Hematopoietic multipotent progenitor cell treated with erythropoietin and hydrocortisone succinate and interleukin-3 and kit ligand, for 6 days (in vitro differentiated cells): ENCODE data around the gene TUBGCP3.

Source experiments
- DNase-seq: peaks from one replicate; pipeline ENCODE4 v3.0.0-alpha.2; 2015

Gene TUBGCP3

GRCh38 chr13:112615391-112615790, 27.4 kb upstream of the TUBGCP3 start:
- DNase-seq, result no peak

DNA sequence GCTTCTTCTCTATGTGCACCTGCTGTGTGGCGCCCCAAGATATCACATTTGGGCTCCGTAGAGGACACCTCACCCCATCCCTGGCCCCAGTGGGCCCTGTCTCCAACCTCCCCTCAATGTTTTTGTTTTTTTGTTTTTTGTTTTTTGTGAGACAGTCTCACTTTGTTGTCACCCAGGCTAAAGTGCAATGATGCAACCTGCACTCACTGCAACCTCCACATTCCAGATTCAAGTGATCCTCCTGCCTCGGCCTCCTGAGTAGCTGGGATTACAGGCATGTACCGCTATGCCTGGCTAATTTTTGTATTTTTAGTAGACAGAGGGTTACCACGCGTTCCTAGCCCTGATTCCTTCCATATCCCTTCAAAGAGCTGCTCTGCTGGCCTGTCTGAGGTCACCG, 26.9 kb upstream of the TUBGCP3 start:
- DNase-seq, result no peak

DNA sequence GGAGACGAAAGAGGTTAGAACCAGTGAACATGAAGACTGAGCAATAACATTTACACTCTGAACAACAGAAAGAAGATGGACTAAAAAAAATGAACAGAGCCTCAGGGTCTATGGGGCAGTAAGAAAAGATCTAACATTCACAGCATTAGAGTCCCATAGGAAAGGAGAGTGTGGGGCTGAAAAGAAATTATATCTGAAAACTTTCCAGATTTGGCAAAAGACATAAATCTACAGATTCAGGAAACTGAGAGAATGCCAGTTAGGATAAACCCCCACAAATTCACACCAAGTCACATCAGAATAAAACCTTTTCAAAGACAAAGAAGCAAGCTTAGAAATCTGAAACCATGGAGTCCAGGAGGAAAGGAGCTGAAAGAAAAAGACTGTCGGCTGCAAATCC, 20.3 kb upstream of the TUBGCP3 start:
- DNase-seq, result no peak

- DNase-seq, result peak; percentile 93
Measured at GRCh38 chr13:112606109-112607001, 18.4 kb upstream of the TUBGCP3 start.

DNA sequence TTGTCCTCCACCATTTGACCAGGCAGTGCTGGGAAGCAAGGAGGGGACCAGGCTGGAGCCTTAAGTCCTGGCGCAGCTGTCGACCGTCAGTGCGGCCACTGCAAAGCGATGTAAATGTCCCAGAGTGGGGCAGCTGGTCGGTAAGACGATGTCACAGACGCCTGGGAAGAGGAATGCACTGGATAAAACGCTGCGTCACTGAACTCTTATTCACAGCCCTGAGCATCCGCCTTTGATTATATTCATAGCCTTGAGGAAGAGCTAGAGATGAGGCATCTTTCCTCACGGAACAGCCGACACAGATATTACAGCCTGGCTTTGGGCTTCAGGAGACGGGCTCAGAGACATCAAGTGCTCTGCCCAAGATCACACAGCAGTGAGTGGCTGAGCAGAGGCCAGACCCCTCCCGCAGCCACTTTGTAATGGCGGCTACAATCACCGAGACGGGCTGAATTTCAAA, 17.6 kb upstream of the TUBGCP3 start:
- no peak for DNase-seq

DNA sequence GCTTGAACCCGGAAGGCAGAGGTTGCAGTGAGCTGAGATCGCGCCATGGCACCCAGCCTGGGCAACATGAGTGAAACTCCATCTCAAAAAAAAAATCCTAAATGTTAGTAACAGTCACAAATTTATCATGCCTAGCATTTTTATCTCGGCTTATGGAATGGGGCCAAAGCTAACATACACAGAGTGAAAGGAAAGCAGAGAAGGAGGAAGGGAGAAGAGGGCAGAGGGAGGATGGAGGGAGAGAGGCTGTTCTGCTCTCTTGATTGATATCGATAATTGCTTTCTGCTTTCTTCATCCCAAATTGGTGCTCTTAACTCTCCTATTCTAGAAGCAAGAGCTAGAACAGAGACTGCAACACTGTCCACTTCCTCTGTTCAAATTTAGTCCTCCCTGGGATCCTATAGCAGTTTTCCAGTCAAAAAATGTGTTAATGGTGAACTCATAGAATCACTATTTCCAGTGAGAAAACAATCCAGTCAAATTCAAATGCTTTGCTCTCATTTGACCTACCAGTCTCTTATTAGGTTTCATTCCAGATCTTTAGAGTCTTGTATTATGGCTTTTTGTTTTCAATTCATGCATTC, 15.8 kb upstream of the TUBGCP3 start:
- no peak for DNase-seq

- DNase-seq, result no peak
Measured at GRCh38 chr13:112602189-112602588, 14.2 kb upstream of the TUBGCP3 start.

- no peak for DNase-seq
Measured at GRCh38 chr13:112601371-112601770, 13.4 kb upstream of the TUBGCP3 start.

DNA sequence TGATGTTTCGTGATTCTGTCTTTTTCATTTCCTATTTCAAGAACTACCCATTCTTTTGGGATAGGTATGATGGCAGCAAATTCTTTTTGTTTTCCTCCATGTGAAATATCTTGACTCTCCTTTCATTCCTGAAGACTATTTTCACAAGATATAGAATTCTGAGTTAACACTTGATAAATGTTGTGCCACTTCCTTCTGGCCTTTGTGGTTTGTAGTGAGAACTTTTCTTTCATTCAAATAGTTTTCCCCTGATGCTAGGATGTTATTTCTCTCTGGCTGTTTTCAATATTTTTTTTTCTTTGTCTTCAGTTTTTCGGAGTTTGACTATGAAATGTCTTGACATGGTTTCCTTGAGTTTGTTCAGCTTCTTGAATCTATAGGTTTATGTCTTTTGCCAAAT, 8.3 kb upstream of the TUBGCP3 start:
- DNase-seq, result no peak

DNA sequence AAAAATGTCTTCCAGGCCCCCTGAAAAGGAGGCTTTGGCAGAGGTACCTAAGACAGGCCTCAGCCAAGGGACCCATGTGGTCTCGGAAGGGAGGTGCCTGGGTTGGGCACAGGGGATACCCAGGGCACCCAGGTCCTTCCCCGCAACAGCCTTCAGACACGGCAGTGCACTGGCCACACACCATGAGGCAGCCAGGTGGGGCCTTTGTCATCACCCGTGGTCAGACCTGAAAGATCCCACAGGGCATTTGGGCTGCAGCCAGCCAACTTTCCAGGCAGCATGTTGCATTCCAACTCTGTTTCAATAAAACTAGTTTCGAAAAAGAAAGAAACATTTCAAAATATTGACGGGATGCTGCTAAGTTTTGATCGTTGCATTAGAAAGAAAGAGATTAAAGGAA, 4.7 kb upstream of the TUBGCP3 start:
- DNase-seq, result no peak

GRCh38 chr13:112592181-112592580, 4.2 kb upstream of the TUBGCP3 start:
- DNase-seq, result no peak

GRCh38 chr13:112588490-112589297, 741 bp upstream of the TUBGCP3 start:
- DNase-seq, result peak; percentile 44

DNA sequence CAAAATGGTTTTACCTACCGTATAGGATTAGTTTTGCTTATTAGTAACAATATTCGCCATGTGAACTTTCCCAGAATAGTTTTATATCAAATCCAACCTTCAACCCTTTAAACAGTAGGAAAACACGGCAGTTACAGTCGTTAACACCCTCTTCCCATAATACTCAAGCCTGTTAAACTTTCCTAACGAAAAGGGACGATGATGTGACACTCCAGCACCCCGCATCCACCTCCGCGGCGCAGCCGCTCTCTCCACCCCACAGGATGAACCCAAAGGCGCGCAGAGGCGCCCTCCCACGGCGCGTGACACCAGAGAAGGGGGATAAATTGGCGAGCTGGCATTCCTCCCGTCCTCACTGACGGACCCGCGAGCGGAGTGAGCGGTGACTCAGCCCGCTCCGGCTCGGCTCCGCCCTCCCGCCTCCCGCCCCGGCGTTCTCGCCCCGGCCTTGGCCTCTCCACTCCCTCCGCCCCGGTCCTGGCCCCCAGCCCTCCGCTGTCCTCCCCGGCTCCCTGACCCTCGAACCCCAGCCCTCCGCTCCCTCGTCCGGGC, 665 bp downstream of the TUBGCP3 start:
- peak; percentile 92 for DNase-seq

DNA sequence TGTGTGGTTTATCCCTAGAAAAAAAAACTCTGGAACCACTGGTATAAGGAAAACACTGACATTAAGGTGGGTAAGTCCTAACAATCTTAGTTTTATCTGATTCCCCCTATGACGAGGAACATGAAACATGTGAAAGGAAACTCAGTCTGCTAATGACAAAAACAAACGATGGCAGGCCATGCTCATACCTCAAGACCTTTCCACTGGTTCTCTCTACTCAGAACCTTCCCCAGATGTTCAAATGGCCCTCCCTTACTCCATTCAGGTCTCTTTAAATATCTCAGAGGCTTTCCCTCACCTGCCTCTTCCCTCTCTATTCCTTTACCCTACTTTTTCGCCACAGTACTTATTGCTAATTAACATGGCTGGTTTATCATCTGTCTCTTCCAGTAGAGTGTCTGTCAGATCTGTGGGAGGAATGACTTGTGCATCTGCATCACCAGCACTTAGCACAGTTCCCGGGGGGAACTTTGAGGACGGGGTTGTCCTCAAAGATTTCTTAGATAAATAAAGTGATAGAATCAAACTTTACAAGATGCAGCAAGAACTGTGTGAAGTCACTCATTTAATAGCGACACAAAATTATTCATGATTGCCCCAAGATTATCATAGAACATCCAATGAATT, 1.5 kb downstream of the TUBGCP3 start:
- DNase-seq, result no peak

DNA sequence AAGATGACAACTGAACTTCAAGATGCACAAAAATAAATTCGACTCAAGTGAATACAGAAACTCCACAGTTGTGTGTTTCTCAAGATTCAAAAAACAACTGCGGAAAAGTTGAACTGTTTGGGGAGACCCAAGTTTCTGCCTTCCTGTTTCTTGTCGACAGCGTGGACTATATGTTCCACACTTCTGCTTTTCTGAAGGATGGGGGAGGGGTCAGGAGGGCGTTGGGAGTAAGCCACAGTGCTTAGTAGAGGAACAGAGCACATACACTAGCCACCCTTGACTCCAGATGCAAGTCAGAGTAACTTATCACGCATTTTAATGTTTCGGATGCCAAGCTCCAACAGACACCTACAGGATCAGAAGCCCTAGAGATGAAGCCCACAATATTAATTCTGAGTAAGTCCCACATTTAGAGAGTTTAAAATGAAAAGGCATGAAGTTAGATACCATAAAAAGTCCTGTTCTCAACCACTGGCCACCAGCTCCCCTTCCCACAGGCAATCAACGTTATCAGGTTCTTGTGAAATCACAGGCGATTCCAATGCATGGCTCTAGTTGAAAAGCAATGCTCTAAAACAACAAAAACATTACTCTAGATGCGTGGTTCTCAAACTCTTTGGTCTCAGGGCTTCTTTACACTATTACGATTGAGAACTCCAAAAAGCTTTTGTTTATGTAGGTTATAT, 4.2 kb downstream of the TUBGCP3 start:
- peak; percentile 86 for DNase-seq

GRCh38 chr13:112582263-112582662, 5.7 kb downstream of the TUBGCP3 start:
- peak; percentile 39 for DNase-seq

DNA sequence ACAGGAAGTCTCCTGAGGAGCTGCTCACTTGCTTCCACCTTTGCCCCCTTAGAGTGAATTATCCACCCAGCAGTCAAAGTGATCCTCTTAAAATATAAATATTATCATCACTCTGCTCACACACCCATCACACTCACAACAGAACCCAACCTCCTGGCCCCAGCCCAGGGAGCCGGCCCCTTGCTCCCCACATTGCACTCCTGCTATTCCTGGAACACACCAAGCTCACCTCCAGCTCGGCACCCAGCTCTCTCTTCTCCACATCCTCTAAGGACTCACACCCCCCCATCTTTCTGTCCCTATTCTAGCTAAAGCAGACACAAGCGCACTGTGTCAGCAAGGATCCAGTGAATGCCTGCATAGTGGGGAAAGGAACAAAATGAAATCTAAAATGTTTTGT, 7.0 kb downstream of the TUBGCP3 start:
- no peak for DNase-seq

DNA sequence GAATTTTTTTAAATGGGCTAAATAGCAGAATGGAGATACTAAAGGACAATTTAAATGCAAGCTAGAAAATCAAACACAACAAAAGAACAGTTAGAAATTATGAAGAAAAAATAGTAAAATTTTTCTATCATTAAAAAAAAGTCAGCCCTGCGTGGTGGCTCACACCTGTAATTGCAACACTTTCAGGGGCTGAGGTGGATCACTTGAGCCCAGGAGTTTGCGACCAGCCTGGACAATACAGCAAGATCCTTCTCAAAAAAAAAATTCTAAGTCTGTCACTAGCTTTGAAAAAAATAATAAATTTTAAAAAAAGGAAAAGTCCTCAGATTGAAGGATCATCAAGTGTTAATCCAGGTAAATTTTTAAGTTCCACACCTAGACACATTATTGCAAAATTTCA, 7.7 kb downstream of the TUBGCP3 start:
- no peak for DNase-seq

GRCh38 chr13:112579310-112579843, 8.6 kb downstream of the TUBGCP3 start:
- no peak for DNase-seq

- DNase-seq, result no peak
Measured at GRCh38 chr13:112576768-112577167, 11.2 kb downstream of the TUBGCP3 start.

DNA sequence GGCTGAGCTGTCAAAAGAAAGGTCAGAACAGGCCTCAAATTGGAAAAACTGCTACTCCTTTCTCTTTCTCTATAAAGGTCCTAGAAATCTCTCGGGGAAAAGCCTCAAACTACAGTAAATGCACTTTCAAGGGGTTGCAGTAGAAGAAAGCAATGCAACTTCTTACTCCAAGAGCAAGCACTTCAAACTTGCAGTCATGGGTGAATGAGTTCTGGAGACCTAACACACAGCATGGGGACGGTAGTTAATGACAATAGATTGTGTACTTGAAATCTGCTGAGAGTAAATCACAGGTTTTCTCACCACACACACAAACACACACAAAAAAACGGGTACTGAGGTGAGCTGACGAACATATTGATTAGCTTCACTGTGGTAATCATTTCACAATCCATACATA, 11.8 kb downstream of the TUBGCP3 start:
- no peak for DNase-seq

GRCh38 chr13:112575675-112576074, 12.3 kb downstream of the TUBGCP3 start:
- peak; percentile 53 for DNase-seq
